ENCODE measurements around the gene GNAI3. TPM values are rescaled to one million over a fixed set of nuclear protein-coding genes. Genes with fewer than 3 reads are reported as not detected.
A peak's percentile ranks its signal among the peaks of the same experiment; 100 is the strongest.

GNAI3 gene
- polyA plus RNA-seq, 12 donors, result 6.2 to 10.7 (median 7.6) TPM; not detected in 1

GRCh38 chr1:109634292-109634691, 85.9 kb downstream of the GNAI3 start:
- DNase-seq, result no peak

GRCh38 chr1:109634771-109635750, 86.6 kb downstream of the GNAI3 start:
- no peak for DNase-seq

- no peak for DNase-seq
Measured at GRCh38 chr1:109635862-109636200, 87.4 kb downstream of the GNAI3 start.

GRCh38 chr1:109636201-109636952, 88.0 kb downstream of the GNAI3 start:
- DNase-seq, result no peak

GRCh38 chr1:109637446-109637845, 89.0 kb downstream of the GNAI3 start:
- DNase-seq, result no peak

- no peak for DNase-seq
Measured at GRCh38 chr1:109639063-109639840, 90.8 kb downstream of the GNAI3 start.

- no peak for DNase-seq
Measured at GRCh38 chr1:109639841-109640184, 91.4 kb downstream of the GNAI3 start.

- DNase-seq, result peak; percentile 64
Measured at GRCh38 chr1:109640285-109640865, 92.0 kb downstream of the GNAI3 start.

- no peak for DNase-seq
Measured at GRCh38 chr1:109641078-109641740, 92.8 kb downstream of the GNAI3 start.

GRCh38 chr1:109641861-109642260, 93.4 kb downstream of the GNAI3 start:
- DNase-seq, result no peak

- DNase-seq, result no peak
Measured at GRCh38 chr1:109642626-109643025, 94.2 kb downstream of the GNAI3 start.

- peak; percentile 62 for DNase-seq
Measured at GRCh38 chr1:109643385-109644230, 95.2 kb downstream of the GNAI3 start.

- no peak for DNase-seq
Measured at GRCh38 chr1:109644670-109645069, 96.3 kb downstream of the GNAI3 start.

GRCh38 chr1:109649491-109649914, 101.1 kb downstream of the GNAI3 start:
- peak; percentile 71 for DNase-seq

GRCh38 chr1:109650609-109651008, 102.2 kb downstream of the GNAI3 start:
- no peak for DNase-seq

- no peak for DNase-seq
Measured at GRCh38 chr1:109652402-109652801, 104.0 kb downstream of the GNAI3 start.

GRCh38 chr1:109653306-109653705, 104.9 kb downstream of the GNAI3 start:
- DNase-seq, result no peak

GRCh38 chr1:109654519-109654918, 106.1 kb downstream of the GNAI3 start:
- DNase-seq, result no peak

- peak; percentile 81 for DNase-seq
Measured at GRCh38 chr1:109655615-109656519, 107.5 kb downstream of the GNAI3 start, which contains the start of gene GSTM4. TSS of gene GSTM4 (plus strand) at chr1:109656099. CDS start at chr1:109656390, 291 bp downstream.
